ENCODE data around the gene PDE6B.

PDE6B gene

GRCh38 chr4:617644-618641 is 7.4 kb upstream of the PDE6B start:
- no peak for DNase-seq (ENCODE audit: low read depth in 2 of 2)
- no peak for TF ChIP-seq CTCF (IDR thresholded peaks at IDR 0.05; ENCODE audit: low read depth, low read length)
- no peak overlapping the region for H3K4me3 ChIP-seq (replicated peaks in 1 of 2; ENCODE audit: low read depth in 2 of 2, low read length in 2 of 2)

- no peak for TF ChIP-seq CTCF (IDR thresholded peaks at IDR 0.05; ENCODE audit: low read depth, low read length)
- H3K4me3 ChIP-seq (replicated peaks in 1 of 2; ENCODE audit: low read depth in 2 of 2, low read length in 2 of 2), result no peak overlapping the region
- no peak for DNase-seq (ENCODE audit: low read depth in 2 of 2)
Measured at GRCh38 chr4:620201-620600, 5.2 kb upstream of the PDE6B start.

GRCh38 chr4:620851-621261 is 4.5 kb upstream of the PDE6B start:
- no peak for TF ChIP-seq CTCF (IDR thresholded peaks at IDR 0.05; ENCODE audit: low read depth, low read length)
- no peak overlapping the region for H3K4me3 ChIP-seq (replicated peaks in 1 of 2; ENCODE audit: low read depth in 2 of 2, low read length in 2 of 2)
- no peak for DNase-seq (ENCODE audit: low read depth in 2 of 2)

GRCh38 chr4:621296-622070 is 3.9 kb upstream of the PDE6B start:
- no peak overlapping the region for H3K4me3 ChIP-seq (replicated peaks in 1 of 2; ENCODE audit: low read depth in 2 of 2, low read length in 2 of 2)
- no peak for DNase-seq (ENCODE audit: low read depth in 2 of 2)

GRCh38 chr4:622071-622995 is 3.0 kb upstream of the PDE6B start:
- peak in 1 of 2 donors; percentile 7 for DNase-seq (ENCODE audit: low read depth in 2 of 2)

More at GRCh38 chr4:621296-622070, 3.9 kb upstream of the PDE6B start:
- no peak for TF ChIP-seq CTCF (IDR thresholded peaks at IDR 0.05; ENCODE audit: low read depth, low read length)

More at GRCh38 chr4:622071-622995, 3.0 kb upstream of the PDE6B start:
- no peak overlapping the region for H3K4me3 ChIP-seq (replicated peaks in 1 of 2; ENCODE audit: low read depth in 2 of 2, low read length in 2 of 2)
- TF ChIP-seq CTCF (IDR thresholded peaks at IDR 0.05; ENCODE audit: low read depth, low read length), result no peak

All from cardiac fibroblast (primary cell).